PFSK-1 (cell line): ENCODE results near the gene MRPL51.

Experiments
- POLR2AphosphoS5 ChIP-seq: IDR thresholded peaks from 2 replicates; pipeline ENCODE4 v1.6.1; 2012; ENCODE audit warnings: low read depth, mild to moderate bottlenecking, control low read depth, low read length, moderate library complexity
- SIN3A ChIP-seq: IDR thresholded peaks from 2 replicates; pipeline ENCODE4 v1.6.1; 2012; ENCODE audit warnings: mild to moderate bottlenecking, low read length, moderate library complexity, borderline replicate concordance; ENCODE audit not compliant: insufficient read depth
- TF ChIP-seq, protein P1 (sequence below), 2 experiments: IDR thresholded peaks; 2 replicates each; pipeline versions ENCODE4 v1.6.1 to v1.8.0; 2011 to 2012; ENCODE audit warnings: low read depth in 2 of 2, low read length in 2 of 2, control low read depth in 1 of 2, inconsistent platforms in 1 of 2, mild to moderate bottlenecking in 1 of 2, moderate library complexity in 1 of 2; ENCODE audit not compliant: insufficient read depth in 1 of 2

- no peak for TF ChIP-seq POLR2AphosphoS5
- TF ChIP-seq SIN3A = no peak
- TF ChIP-seq, protein P1, sequence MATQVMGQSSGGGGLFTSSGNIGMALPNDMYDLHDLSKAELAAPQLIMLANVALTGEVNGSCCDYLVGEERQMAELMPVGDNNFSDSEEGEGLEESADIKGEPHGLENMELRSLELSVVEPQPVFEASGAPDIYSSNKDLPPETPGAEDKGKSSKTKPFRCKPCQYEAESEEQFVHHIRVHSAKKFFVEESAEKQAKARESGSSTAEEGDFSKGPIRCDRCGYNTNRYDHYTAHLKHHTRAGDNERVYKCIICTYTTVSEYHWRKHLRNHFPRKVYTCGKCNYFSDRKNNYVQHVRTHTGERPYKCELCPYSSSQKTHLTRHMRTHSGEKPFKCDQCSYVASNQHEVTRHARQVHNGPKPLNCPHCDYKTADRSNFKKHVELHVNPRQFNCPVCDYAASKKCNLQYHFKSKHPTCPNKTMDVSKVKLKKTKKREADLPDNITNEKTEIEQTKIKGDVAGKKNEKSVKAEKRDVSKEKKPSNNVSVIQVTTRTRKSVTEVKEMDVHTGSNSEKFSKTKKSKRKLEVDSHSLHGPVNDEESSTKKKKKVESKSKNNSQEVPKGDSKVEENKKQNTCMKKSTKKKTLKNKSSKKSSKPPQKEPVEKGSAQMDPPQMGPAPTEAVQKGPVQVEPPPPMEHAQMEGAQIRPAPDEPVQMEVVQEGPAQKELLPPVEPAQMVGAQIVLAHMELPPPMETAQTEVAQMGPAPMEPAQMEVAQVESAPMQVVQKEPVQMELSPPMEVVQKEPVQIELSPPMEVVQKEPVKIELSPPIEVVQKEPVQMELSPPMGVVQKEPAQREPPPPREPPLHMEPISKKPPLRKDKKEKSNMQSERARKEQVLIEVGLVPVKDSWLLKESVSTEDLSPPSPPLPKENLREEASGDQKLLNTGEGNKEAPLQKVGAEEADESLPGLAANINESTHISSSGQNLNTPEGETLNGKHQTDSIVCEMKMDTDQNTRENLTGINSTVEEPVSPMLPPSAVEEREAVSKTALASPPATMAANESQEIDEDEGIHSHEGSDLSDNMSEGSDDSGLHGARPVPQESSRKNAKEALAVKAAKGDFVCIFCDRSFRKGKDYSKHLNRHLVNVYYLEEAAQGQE (IDR thresholded peaks at IDR 0.05; ENCODE audit: insufficient read depth in 1 of 2, low read depth in 2 of 2, low read length in 2 of 2) = no peak
Observed at GRCh38 chr12:6508087-6508486, 15.0 kb upstream of the MRPL51 start.
